ENCODE data around the gene ZFYVE28. TPM values are rescaled to one million over a fixed set of nuclear protein-coding genes. Genes with fewer than 3 reads are reported as not detected.

ZFYVE28 gene
- total RNA-seq, 2 donors from 2014 or later, result 29.6 to 31.6 TPM

GRCh38 chr4:2461246-2461960 lies 43.0 kb upstream of the ZFYVE28 start:
- Histone ChIP-seq H3K36me3 (no peaks in the 10 kb centered on the region), H3K9ac (ENCODE audit: low read depth in 2 of 2, low read length in 2 of 2) (no peak overlapping the region), H3K27me3 (no peaks in the 10 kb centered on the region), H3K27ac (no peak overlapping the region), H3K4me3 (no peak overlapping the region), H3K4me1 (peaks cover 6% of the 10 kb centered on the region), H3K9me3 (no peaks in the 10 kb centered on the region)
- intact Hi-C loops (cut with DNase I), result no loop called here
- DNase-seq, result no peak
- TF ChIP-seq, protein P1, sequence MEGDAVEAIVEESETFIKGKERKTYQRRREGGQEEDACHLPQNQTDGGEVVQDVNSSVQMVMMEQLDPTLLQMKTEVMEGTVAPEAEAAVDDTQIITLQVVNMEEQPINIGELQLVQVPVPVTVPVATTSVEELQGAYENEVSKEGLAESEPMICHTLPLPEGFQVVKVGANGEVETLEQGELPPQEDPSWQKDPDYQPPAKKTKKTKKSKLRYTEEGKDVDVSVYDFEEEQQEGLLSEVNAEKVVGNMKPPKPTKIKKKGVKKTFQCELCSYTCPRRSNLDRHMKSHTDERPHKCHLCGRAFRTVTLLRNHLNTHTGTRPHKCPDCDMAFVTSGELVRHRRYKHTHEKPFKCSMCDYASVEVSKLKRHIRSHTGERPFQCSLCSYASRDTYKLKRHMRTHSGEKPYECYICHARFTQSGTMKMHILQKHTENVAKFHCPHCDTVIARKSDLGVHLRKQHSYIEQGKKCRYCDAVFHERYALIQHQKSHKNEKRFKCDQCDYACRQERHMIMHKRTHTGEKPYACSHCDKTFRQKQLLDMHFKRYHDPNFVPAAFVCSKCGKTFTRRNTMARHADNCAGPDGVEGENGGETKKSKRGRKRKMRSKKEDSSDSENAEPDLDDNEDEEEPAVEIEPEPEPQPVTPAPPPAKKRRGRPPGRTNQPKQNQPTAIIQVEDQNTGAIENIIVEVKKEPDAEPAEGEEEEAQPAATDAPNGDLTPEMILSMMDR (IDR thresholded peaks at IDR 0.05), result no peak

DNA sequence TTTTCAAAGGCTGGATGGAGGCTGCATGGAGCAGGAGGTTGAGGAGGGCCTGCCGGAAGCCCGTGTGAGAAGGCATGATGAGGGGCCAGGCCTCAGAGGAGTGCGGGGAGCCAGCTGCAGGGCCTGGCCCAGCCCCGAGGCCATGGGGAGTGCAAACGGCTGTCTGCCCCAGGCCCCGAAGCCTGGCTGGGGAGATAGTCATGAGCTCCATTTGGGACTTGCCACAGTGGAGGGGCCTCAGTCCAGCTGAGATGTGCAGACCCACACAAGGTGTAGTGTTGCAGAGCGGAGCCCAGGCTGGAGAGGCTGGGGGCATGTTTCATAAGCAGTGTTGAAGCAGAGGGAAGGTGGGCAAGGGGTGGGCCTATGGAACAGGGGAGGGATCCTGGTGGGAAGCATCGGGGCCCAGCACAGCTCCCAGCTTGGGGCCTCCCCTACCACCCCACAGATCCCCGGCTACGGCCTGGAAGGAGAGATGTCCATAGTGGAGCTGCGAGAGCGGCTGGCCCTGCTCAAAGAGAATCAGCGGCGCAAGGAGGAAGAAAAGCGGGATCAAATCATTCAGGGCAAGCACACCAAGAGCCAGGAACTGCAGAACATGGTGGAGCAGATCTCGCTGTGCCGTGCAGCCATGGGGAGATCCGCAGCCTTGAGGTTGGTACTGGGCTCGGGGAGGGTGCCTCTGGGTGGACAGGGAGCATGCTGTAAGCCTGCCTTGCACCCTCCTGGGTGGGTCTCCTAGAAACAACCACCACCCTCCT lies 41.3 kb upstream of the ZFYVE28 start:
- TF ChIP-seq, protein P1 (IDR thresholded peaks at IDR 0.05), result no peak
- DNase-seq, result no peak
- no peak overlapping the region for H3K27ac ChIP-seq

DNA sequence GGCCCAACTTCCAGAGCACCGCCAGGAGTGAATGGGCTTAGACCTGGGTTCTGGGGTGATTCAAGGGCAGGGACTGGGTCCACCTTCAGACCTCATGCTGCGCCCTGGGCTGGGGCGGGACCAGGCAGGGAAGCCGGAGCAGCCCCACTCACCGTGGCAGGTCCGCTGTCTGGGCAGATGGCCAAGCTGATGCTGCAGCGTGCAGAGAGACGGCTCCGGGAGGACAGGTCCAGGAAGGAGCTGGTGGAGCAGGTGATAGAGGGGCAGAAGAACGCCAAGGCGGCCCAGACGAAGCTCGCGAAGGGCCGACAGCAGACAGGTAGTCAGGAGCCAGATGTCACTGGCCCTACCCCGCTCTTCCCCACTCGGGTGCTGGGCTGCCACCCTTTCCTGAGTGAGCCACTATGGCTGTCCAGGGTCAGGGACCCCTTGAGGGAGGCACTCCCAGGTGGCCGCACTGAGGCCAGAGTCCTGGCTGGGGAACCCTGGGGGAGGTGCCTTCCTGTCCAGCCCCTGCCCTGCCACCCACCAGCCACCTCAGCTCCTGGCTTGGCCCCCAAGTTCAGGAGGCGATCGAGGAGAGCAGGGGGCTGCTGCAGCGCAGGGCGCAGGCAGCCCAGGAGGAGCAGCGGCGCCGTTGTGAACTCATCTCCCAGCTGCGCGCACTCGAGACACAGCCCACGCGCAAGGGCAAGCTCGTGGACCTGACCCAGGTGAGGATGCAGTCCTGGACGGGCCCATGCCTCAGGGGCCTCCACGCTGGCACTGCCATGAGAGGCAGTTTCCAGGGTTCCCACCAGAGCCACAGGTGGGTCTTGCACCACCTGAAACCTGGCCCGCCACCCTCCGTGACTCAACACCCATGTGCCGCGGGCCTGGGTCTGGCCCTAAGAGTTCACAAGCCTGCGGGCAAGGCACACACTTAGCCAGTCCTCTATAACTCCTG lies 40.4 kb upstream of the ZFYVE28 start:
- Histone ChIP-seq H3K36me3 (no peaks in the 10 kb centered on the region), H3K4me1 (peaks cover 6% of the 10 kb centered on the region), H3K4me3 (no peak overlapping the region), H3K27ac (no peak overlapping the region), H3K9ac (ENCODE audit: low read depth in 2 of 2, low read length in 2 of 2) (no peak overlapping the region), H3K27me3 (no peaks in the 10 kb centered on the region), H3K9me3 (no peaks in the 10 kb centered on the region)
- intact Hi-C loops (cut with DNase I), result no loop called here
- no peak for DNase-seq
- TF ChIP-seq, protein P1 (IDR thresholded peaks at IDR 0.05), result no peak

More for the DNA sequence above, 41.3 kb upstream of the ZFYVE28 start:
- Histone ChIP-seq H3K36me3 (no peaks in the 10 kb centered on the region), H3K9me3 (no peaks in the 10 kb centered on the region), H3K4me1 (peaks cover 6% of the 10 kb centered on the region), H3K9ac (ENCODE audit: low read depth in 2 of 2, low read length in 2 of 2) (no peak overlapping the region), H3K4me3 (no peak overlapping the region), H3K27me3 (no peaks in the 10 kb centered on the region)
- intact Hi-C loops (cut with DNase I), result no loop called here

DNA sequence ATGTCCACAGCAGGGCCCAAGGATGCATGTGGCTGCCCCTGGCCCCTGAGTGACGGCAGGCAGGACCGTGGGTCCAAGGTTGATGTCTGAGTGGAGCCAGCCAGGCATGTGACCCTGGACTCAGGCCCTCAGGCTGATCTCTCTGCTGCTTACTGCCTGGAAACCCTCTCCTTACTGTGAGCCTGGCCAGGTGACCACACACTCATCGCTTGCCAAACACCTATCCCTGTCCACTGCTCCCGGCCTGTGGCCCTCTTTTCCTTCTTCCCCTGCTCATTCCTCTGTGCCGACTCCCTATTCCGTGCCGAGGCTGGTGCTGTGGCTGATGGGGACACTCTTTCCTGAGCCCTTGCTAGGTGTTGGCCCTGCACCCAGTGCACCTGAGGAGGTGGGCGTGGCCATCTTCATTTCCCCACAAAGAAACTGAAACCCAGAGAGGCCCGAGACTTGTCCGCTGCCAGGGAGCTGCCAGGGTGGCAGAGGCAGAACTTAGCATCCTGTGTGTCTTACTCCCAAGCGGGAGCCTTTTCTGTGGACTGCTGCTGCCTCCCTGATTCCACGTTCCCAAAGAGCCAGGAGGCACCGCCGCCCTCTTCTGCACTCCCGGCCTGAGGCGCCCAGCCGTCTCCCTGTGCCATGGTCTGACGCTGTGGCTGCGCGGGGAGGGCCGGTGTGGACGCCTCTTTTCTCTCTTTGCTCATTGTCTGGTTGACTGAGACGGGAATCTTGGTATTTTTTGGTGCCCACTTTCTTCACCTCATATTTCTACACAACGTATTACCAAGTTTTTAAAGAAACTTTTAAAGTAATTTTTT lies 39.2 kb upstream of the ZFYVE28 start:
- Histone ChIP-seq H3K36me3 (no peaks in the 10 kb centered on the region), H3K4me1 (peaks cover 6% of the 10 kb centered on the region), H3K9me3 (no peaks in the 10 kb centered on the region), H3K27ac (no peak overlapping the region), H3K4me3 (no peak overlapping the region), H3K9ac (ENCODE audit: low read depth in 2 of 2, low read length in 2 of 2) (no peak overlapping the region), H3K27me3 (no peaks in the 10 kb centered on the region)
- intact Hi-C loops (cut with DNase I), result no loop called here
- TF ChIP-seq, protein P1 (IDR thresholded peaks at IDR 0.05), result no peak
- no peak for DNase-seq

Measured in colonic mucosa (tissue), 4 donors.